Neuronal stem cell (in vitro differentiated cells): ENCODE results near the gene NACA2.

Source experiments
- DNase-seq: peaks from one replicate; pipeline ENCODE4 v3.0.0-alpha.2; 2013; ENCODE audit warnings: low spot score
- H2AFZ ChIP-seq: one replicate; pipeline ENCODE4 v1.6.1; 2013; ENCODE audit warnings: mild to moderate bottlenecking, low read length, inconsistent platforms
- H2AK5ac ChIP-seq: 2 replicates; pipeline ENCODE4 v1.6.1; 2013; ENCODE audit warnings: low read depth, mild to moderate bottlenecking, inconsistent platforms, low read length, moderate library complexity, mixed read lengths
- H2BK120ac ChIP-seq: 2 replicates; pipeline ENCODE4 v1.6.1; 2013; ENCODE audit warnings: low read depth, mild to moderate bottlenecking, inconsistent platforms, low read length, moderate library complexity, mixed read lengths
- H2BK12ac ChIP-seq: one replicate; pipeline ENCODE4 v1.6.1; 2013; ENCODE audit warnings: low read length, inconsistent platforms
- H2BK15ac ChIP-seq: 2 replicates; pipeline ENCODE4 v1.6.1; 2013; ENCODE audit warnings: mild to moderate bottlenecking, low read length, inconsistent platforms, mixed read lengths
- H2BK5ac ChIP-seq: one replicate; pipeline ENCODE4 v1.6.1; 2013; ENCODE audit warnings: inconsistent platforms, mild to moderate bottlenecking, low read length, moderate library complexity
- H3K14ac ChIP-seq: one replicate; pipeline ENCODE4 v1.6.1; 2013; ENCODE audit warnings: low read length, inconsistent platforms
- H3K18ac ChIP-seq: 2 replicates; pipeline ENCODE4 v1.6.1; 2013; ENCODE audit warnings: low read length, inconsistent platforms
- H3K23ac ChIP-seq: 2 replicates; pipeline ENCODE4 v1.6.1; 2013; ENCODE audit warnings: low read depth, mild to moderate bottlenecking, mixed read lengths, low read length, inconsistent platforms; ENCODE audit not compliant: poor library complexity
- H3K27ac ChIP-seq: replicated peaks from 3 replicates; pipeline ENCODE4 v1.5.1; 2013; ENCODE audit warnings: low read length, inconsistent platforms
- H3K27me3 ChIP-seq, 3 experiments: 2 replicates each; pipeline ENCODE4 v1.6.1; 2013; ENCODE audit warnings: low read length in 3 of 3, mild to moderate bottlenecking in 2 of 3, inconsistent platforms in 1 of 3, low read depth in 1 of 3, mixed read lengths in 1 of 3, moderate library complexity in 1 of 3; ENCODE audit not compliant: control insufficient read depth in 3 of 3, insufficient read depth in 3 of 3
- H3K36me3 ChIP-seq, 2 donors: replicated peaks in 1 of 2; 2 replicates each; pipeline ENCODE4 v1.6.1; 2013; ENCODE audit warnings: low read length in 2 of 2; ENCODE audit not compliant: control insufficient read depth in 2 of 2, insufficient read depth in 2 of 2
- H3K4ac ChIP-seq: 2 replicates; pipeline ENCODE4 v1.6.1; 2013; ENCODE audit warnings: inconsistent platforms, mild to moderate bottlenecking, low read length, moderate library complexity
- H3K4me1 ChIP-seq, 2 donors: 1 replicate in 1 of 2; 2 replicates in 1 of 2; pipeline ENCODE4 v1.6.1; 2013; ENCODE audit warnings: low read length in 2 of 2, low read depth in 1 of 2; ENCODE audit not compliant: control insufficient read depth in 2 of 2, insufficient read depth in 1 of 2
- H3K4me2 ChIP-seq: one replicate; pipeline ENCODE4 v1.6.1; 2013; ENCODE audit warnings: mild to moderate bottlenecking, low read length, inconsistent platforms; ENCODE audit not compliant: insufficient read depth, poor library complexity, severe bottlenecking
- H3K4me3 ChIP-seq, 2 donors: 2 replicates each; pipeline ENCODE4 v1.5.1; 2013; ENCODE audit warnings: low read length in 2 of 2, mild to moderate bottlenecking in 2 of 2, inconsistent platforms in 1 of 2, moderate library complexity in 1 of 2
- H3K79me1 ChIP-seq: one replicate; pipeline ENCODE4 v1.6.1; 2013; ENCODE audit warnings: low read depth, mild to moderate bottlenecking, inconsistent platforms, low read length, moderate library complexity
- H3K9ac ChIP-seq: one replicate; pipeline ENCODE4 v1.6.1; 2013; ENCODE audit warnings: mild to moderate bottlenecking, low read depth, low read length, inconsistent platforms; ENCODE audit not compliant: poor library complexity
- H3K9me3 ChIP-seq, 2 donors: replicated peaks in 1 of 2; 2 replicates each; pipeline versions ENCODE3 to v1.6.1; 2013; ENCODE audit warnings: low read length in 2 of 2, mild to moderate bottlenecking in 2 of 2, inconsistent platforms in 1 of 2, low read depth in 1 of 2, mixed read lengths in 1 of 2, moderate library complexity in 1 of 2; ENCODE audit not compliant: control insufficient read depth in 2 of 2, insufficient read depth in 1 of 2
- H4K8ac ChIP-seq: one replicate; pipeline ENCODE4 v1.6.1; 2013; ENCODE audit warnings: low read depth, mild to moderate bottlenecking, inconsistent platforms, low read length, moderate library complexity
- H4K91ac ChIP-seq: one replicate; pipeline ENCODE4 v1.6.1; 2013; ENCODE audit warnings: low read length, low read depth, mild to moderate bottlenecking, inconsistent platforms; ENCODE audit not compliant: poor library complexity
- WGBS, 2 donors: extraction: QIAGEN DNeasy Blood & Tissue Kit; methylation state at CpG; one replicate each; pipeline ENCODE4 v1.1.7; 2013; ENCODE audit warnings: missing lambda C conversion rate in 2 of 2, mixed read lengths in 1 of 2; ENCODE audit not compliant: insufficient read length in 2 of 2, insufficient replicate concordance in 1 of 2; ENCODE audit errors: extremely low coverage in 2 of 2; 5-methylcytosine and 5-hydroxymethylcytosine counted together

The NACA2 gene

DNA sequence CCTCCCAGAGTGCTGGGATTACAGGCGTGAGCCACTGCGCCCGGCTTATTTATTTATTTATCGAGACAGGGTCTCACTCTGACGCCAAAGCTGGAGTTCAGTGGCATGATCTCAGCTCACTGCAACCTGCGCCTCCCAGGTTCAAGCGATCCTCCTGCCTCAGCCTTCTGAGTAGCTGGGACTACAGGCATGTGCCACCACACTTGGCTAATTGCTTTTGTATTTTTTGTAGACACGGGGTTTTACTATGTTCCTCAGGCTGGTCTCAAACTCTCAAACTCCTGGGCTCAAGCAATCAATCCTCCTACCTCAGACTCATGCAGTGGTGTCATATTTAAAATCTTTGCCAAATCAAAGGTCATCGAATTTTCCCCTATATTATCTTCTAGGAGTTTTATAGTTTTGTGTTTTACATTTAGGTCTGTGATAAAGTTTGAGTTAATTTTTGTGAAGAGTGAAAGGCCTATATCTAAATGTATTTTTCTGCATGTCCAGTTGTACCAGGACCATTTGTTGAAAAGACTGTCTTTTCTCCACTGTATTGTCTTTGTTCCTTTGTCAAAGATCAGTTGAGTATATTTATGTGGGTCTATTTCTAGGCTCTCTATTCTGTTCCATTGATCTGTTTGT lies 47.1 kb downstream of the NACA2 start:
- H2AFZ ChIP-seq: no peak overlapping the region
- no peaks in the 10 kb centered on the region for H3K27me3 ChIP-seq
- H3K18ac ChIP-seq: no peak overlapping the region
- H2BK12ac ChIP-seq: no peak overlapping the region
- H4K8ac ChIP-seq: no peak overlapping the region
- H2BK15ac ChIP-seq: no peak overlapping the region
- WGBS, 2 donors: no CpG with 5 or more reads among the region's 9 CpGs
- no peak overlapping the region for H3K27ac ChIP-seq
- H3K79me1 ChIP-seq: no peaks in the 10 kb centered on the region
- H3K4me2 ChIP-seq: no peak overlapping the region
- no peak overlapping the region for H2AK5ac ChIP-seq
- H3K9me3 ChIP-seq: no peaks in the 10 kb centered on the region
- H3K14ac ChIP-seq: no peak overlapping the region
- no peaks in the 10 kb centered on the region for H3K4me1 ChIP-seq
- H4K91ac ChIP-seq: no peak overlapping the region
- H3K23ac ChIP-seq: no peak overlapping the region
- H2BK5ac ChIP-seq: no peak overlapping the region
- H3K4ac ChIP-seq: no peak overlapping the region
- DNase-seq: no peak
- no peak overlapping the region for H3K9ac ChIP-seq
- no peaks in the 10 kb centered on the region for H3K36me3 ChIP-seq
- no peak overlapping the region for H3K4me3 ChIP-seq
- H2BK120ac ChIP-seq: no peak overlapping the region

DNA sequence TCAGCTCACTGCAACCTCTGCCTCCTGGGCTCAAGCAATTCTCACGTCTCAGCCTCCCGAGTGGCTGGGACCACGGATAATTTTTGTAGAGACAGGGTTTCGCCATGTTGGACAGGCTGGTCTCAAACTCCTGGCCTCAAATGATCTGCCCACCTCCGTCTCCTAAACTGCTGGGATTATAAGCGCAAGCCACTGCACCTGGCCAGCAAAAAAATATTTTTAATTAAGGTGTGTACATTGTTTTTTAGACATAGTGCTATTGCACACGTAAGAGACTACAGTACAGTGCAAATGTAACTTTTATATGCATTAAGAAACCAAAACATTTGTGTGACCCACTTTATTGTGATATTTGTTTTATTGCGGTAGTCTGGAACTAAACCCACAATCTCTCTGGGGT lies 49.0 kb downstream of the NACA2 start:
- Histone ChIP-seq H3K14ac (no peak overlapping the region), H3K23ac (no peak overlapping the region), H3K27me3 (no peaks in the 10 kb centered on the region), H2AK5ac (no peak overlapping the region), H4K8ac (no peak overlapping the region), H3K27ac (no peak overlapping the region), H3K4me3 (no peak overlapping the region), H2AFZ (no peak overlapping the region), H3K4ac (no peak overlapping the region), H3K79me1 (no peaks in the 10 kb centered on the region), H2BK15ac (no peak overlapping the region), H3K4me2 (no peak overlapping the region), H3K4me1 (no peaks in the 10 kb centered on the region), H2BK5ac (no peak overlapping the region), H3K9ac (no peak overlapping the region), H2BK120ac (no peak overlapping the region), H4K91ac (no peak overlapping the region), H3K36me3 (no peaks in the 10 kb centered on the region), H3K18ac (no peak overlapping the region), H3K9me3 (no peaks in the 10 kb centered on the region), H2BK12ac (no peak overlapping the region)
- DNase-seq: no peak
- no CpG with 5 or more reads among the region's 8 CpGs for WGBS, 2 donors

DNA sequence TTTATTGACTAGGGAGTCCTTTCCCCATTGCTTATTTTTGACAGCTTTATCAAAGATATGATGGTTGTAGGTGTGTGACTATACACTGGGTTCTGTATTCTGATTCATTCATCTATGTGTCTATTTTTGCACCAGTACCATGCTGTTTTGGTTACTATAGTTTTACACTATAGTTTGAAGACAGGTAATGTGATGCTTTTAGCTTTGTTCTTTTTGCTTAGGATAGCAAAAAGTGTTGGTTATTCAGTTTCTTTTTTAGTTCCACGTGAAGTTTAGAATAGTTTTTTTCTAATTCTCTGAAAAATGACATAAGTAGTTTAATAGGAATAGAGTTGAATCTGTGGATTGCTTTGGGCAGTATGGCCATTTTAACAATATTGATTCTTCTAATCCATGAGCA lies 50.1 kb downstream of the NACA2 start:
- Histone ChIP-seq H2BK5ac (no peak overlapping the region), H4K91ac (no peak overlapping the region), H2BK15ac (no peak overlapping the region), H3K4me3 (no peak overlapping the region), H3K27me3 (no peaks in the 10 kb centered on the region), H2BK120ac (no peak overlapping the region), H3K18ac (no peak overlapping the region), H2BK12ac (no peak overlapping the region), H4K8ac (no peak overlapping the region), H3K36me3 (no peaks in the 10 kb centered on the region), H3K4me2 (no peak overlapping the region), H3K9ac (no peak overlapping the region), H3K23ac (no peak overlapping the region), H2AFZ (no peak overlapping the region), H3K4ac (no peak overlapping the region), H3K14ac (no peak overlapping the region), H3K79me1 (no peaks in the 10 kb centered on the region), H3K4me1 (no peaks in the 10 kb centered on the region), H3K9me3 (no peaks in the 10 kb centered on the region), H2AK5ac (no peak overlapping the region), H3K27ac (no peak overlapping the region)
- WGBS, 2 donors: no CpG with 5 or more reads among the region's 1 CpG
- no peak for DNase-seq
